Activated CD4-positive, alpha-beta T cell treated with anti-CD3 and anti-CD28 coated beads, Interleukin-2, amount 50 U/mL, for 24 hours (primary cell): Measurements from ENCODE around the gene NRGN.
A peak's percentile ranks its signal among the peaks of the same experiment; 100 is the strongest.
"Not testable (repeated sequence)": the region's sequence is repeated elsewhere in the genome, so short reads cannot be mapped to it uniquely, and the experiment has no call there.

Experiments used
- DNase-seq, 2 donors: peaks; one replicate each; pipeline ENCODE4 v3.0.0-alpha.2; 2020; ENCODE audit warnings: low read depth in 1 of 2, low spot score in 1 of 2

Gene NRGN

DNA sequence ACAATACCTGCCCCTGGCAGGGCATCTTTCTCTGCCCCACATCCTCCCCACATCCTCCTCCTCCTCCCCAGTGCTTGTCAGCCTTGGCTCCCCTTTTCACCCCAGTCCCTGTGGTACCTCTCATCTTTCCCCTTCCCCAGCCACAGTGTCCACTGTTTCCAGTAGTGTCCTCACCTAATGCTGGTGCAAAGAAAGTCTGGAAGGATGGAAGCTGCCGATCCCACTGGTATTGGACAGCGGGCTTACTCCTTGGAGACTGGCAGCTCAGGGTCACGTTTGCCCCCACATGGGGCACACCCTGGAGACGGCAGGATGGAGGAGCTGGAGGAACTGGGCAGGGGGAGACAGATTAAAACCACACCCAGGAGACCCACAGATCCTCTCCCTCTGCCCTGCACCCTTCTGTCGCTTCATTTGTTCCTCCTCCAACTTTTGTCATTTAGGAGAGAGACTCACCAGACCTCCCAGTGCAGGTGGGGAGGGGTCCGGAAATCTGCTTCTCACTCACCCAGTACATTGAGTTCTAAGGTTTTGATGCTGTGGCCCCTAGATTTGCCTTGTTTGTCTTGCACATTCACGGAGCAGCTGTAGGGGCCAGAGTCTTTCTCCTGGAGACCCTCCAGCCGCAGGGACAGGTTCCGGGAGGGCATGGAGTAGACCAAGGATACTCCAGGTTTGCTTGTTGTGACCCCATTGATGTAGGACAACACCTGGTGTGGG lies 16.5 kb downstream of the NRGN start:
- no peak for DNase-seq

DNA sequence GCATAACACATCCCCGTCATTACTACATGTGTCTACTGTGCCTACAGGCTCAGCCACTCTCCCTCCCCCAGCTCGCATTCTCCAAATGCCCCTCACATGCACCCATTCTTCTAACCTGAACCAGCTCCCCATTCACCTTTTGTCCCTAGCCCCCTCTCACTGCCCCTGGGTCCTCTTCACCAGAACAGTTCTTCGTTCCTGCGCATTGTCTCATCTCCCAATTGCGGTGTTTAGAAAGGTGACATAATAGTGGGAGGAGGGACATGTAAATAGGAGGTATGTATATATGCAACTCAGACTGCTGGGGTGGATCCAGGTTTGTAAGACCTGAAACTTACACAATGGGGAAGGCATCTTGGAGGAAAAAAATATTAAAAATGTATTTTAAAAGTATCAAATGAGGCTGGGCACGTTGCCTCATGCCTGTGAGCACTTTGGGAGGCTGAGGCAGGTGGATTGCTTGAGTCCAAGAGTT lies 17.0 kb downstream of the NRGN start:
- no peak for DNase-seq

DNA sequence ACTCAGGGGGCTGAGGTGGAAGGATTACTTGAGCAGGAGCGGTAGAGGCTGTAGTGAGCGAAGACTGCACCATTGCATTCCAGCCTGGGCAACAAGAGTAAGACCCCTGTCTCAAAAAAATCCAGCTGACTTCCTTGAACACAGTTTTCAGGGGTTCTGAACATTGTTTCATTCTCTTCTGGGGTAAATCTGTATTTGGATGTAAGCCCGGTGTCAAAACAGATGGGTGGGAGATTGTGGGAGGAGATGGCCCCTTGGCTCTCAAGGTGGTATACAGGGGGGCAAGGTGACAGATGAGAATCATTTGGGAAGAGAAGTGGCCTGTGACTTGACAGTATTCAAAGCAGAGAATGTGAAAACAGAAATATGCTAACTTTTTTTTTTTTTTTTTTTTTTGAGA lies 17.6 kb downstream of the NRGN start:
- no peak for DNase-seq

DNA sequence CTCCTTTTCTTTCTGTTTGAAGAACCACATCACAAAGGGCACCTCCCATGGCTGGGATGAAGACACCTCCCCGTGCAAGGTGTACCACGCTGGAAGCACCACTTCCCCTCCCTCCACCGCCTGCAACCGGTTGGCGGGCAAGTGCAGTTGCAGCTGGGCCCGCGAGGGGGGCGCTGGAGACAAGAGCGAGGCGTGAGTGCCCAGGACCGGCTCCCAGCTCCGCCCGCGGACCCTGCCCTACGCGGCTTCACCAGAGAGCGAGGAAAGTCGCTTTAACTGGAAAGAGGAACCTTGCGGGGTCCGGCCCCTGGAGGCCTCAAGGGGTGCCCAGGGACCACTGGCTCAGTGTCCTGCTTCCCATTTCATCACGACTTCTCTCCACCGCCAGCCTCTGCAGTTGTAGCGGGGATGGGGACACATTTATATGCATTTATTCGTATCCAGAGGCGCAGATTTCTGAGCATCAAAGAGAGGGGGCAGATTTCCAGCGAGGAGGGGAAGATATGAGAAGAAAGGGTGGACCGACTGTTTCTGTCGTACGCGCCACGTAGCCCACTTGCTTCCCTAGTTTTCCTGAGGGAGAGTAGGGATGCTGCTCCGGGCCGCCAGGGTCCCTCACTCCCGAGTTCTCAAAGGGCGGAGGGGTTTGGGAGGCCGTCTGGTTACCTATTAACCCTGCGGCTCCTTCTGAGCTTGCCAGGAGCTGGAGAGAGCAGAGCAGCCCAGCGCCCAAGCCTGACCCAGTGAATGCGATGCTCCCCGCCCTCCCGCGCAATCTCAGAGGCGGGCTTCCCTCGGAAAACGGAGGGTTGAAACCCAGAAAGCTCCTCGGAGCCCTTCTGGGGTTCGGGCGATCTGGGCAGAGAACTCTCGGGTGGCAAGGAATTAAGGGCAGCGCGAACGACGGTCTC lies 18.9 kb downstream of the NRGN start:
- peak in 1 of 2 donors; percentile 39 for DNase-seq

DNA sequence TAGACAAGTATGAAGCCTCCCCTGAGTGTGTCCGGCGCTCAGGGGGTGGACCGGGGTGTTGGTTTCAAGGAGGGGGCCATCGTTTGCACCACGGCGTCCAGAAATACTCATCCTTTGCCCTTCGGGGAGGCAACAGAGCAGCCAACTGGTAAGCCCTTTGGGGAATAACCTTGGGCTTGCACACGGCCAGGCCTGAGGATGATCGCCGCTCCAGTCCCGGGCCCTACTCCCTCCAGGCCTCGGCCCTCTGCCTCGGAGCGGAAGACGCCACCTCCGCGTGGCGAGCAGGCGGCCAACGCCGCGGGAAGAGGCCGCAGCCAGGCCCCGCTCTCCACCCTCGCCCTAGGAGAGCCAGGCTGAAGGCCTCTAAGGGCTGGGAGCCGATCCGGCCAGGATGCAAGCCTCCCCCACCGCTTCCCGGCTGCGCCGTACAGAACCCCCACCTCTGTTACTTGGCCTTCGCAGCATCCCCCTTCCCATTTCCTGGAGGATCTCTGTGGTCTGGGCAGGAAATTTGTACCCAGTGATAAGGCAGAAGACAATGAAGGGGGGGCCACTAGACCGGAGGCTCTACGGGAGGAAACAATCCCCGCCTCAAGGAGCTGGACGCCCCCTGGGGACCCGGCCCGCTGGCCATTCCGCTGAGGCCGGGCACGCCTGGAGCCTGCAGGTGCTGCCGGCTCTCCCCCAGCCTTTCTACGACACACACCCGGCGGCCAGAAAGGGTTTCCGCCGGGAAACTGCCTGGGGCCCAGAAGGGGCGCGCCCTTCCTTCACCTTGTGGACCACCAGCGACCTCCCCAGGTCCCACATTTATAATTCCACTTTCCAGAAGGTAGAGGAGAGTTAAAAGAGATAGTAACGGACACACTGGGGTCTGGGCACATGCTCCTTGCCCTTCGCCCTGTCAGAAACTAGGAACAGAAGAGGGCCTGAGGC lies 19.8 kb downstream of the NRGN start:
- DNase-seq, result no peak

DNA sequence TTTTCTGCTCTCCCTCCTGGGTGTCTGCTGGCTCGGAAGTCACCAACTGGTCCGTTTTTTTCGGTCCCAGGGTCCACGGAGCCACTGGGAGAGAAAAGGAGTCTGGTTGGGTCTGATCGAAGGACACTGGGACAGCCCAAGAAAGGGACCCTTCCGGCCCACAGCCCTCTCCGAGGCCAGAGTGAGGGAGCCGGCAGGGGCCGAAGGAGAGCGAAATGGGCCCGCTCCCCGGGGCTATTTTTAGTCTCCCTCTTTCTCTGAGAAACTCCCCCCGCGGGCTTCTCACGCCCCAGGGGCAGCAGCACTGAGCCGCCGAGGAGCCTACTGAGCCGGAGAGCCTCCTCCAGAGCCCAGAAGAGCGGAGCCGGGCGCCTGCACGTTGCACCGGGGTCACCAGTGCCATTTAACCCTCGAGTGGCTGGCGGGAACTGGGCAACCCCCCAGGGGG lies 20.5 kb downstream of the NRGN start:
- no peak for DNase-seq

DNA sequence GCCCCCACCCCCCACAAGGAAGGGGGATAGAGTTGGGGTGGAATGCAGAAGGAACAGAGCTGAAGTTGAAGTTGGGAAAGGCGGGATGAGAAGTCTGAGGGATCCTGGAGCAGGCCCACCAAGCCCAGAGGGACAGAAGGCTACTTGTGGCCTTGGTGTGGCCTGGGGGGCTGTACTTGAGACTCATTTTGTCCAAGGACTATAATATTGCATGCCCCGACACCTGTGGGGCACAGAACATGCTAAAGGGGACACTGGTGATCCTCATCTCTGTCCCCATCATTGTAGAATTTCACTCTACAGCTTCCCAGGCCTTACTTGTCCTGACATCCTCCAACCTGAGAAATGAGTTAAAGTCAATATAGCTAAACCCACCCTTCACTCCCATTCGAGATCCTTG lies 21.1 kb downstream of the NRGN start:
- DNase-seq, result no peak

DNA sequence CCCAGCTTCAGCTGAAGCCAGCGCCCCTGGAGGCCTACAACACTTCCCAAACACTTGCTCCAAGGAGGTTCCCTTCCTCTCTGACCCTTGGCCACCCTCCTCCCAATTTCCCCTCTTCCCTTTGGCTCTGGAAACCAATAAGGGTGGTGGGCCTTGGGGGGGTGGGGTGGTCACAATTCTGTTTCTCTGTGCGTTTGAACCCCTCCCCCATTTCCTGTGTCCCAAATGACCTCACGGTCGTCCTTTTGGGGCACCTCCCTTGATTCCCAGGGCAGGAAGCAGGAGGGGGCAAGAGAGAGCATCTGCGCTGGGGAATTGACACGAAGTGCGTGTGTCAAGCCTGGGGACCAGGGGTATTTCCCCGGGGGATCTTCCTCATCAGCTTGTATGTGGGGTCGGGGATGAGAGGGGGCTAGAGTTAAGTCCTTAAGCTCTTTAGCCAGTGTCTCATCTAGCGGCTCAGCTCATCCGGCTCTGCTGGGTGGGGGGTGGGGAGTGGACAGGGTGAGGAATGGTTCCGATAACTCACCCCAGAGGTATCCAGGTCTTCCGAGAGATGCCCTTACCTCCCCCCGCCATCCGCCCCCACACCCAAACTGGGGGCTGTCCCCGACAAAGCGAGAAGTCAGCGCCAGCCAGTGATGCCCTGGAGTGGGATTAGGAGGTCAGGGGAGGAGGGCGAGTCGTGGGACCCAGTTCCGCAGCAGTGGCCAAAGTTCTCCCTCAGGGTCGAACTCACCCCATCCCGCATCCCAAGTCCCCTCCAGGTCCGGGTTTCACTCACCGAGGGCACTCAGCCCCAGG lies 21.8 kb downstream of the NRGN start:
- no peak for DNase-seq

DNA sequence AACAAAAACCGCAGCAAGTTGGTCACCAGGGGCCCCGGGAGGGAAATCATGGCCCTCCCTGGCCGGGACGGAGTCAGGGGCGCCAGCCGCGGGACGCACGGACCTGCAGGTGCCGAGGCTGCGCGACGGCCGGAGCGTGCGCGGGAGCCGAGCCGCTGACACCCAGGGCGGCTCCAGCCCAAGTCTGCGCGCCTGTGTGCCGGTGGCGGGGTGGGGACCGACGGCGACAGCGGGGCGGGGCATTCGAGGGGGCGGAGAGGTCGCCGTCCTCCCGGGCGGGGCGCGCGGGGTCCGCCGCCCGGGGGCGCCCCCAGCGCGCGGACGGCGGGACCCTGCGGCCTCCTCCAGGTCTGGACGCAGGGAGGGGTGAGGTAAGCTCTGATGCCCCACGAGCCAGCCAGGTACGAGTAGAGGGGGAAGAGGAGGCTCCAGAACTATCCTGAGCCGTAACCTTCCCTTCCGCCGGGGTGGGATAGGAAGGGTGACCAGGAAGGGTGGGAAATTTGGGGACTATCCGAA lies 22.4 kb downstream of the NRGN start, which contains the start of gene ESAM:
TSS of gene ESAM (minus strand) at position 186 of the 519 bp plus-strand sequence. CDS start at position 50, 136 bp downstream.
- DNase-seq, result no peak

DNA sequence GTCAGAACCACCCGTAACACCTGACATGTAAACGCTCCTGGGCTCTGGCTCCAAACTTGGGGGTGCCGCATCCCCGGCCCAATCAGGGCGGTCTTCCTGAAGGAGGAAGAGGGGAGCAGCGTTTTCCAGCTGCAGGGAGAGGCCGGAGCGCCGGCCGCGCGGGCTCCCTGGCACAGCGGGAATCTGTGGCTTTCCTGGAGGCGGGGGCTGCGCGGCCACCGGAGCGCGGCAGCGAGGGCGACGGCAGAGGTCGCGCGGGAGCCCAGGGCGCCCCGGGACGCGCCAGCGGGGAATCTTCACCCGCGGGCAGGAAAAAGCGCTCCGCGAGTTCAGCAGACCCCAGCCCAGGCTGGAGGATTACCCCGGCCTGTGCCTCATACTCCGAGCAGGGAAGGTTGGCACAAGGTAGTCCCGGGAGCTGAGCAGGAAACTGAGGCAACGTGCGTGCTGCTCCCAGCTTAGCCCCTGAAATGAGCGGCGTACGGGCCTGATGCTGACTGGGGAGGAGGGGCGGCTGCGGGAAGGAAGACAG lies 22.9 kb downstream of the NRGN start:
- DNase-seq, result no peak

DNA sequence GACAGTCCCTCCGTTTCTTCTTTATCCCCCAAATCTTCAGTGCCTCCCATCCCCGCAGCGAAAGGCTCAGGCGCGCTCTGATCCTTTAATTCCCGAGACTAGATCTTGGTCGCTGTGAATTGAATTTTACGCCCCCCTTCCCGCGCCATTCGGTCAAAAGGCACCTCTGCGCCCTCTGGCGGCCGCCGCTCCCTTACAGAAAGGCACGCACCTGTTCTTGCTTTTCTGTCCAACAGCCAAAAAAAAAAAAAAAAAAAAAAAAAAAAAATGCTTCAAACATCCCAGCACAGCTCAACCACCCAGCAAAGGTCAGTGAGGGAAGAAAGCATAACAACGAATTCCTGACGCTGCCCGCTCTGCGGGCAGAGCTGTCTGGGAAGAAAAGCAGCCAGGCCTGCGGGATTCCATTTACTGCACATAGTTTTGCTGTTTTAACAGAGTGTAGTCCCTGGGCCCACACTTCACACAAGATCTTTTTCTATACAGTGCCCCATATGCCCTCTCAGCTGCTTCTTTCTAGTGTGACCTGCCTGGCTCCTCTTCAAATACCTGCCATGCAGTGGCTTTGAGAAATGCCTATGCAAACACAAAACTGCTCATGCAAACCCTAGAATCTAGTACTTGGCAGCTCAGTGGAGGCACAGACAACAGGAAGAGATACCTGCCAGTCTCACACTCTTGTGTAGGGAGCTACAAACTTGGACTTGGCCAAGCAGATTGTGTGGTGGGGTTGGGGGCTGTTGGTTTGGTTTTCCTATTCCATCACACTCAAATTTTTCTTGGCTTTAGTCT lies 23.6 kb downstream of the NRGN start:
- DNase-seq, result peak; percentile 76 to 79

DNA sequence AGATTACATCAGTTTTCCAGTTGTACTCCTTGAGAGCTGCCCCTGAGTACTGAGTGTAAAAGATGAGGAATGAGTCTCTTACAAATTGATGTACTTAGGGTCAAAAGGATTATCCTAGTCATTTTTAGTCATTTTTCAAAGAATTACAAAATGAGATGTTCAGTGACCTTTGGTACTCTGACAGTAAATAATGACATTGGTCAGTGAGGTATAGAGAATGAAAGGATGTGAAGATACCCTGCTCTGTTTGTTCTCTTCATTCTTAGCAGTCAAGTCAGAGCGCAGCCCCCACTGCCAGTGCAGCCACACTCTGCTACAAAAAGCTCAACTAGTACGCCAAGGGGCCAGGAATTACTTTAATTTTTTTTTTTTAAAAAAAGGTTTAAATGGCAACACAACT lies 26.4 kb downstream of the NRGN start:
- no peak for DNase-seq

DNA sequence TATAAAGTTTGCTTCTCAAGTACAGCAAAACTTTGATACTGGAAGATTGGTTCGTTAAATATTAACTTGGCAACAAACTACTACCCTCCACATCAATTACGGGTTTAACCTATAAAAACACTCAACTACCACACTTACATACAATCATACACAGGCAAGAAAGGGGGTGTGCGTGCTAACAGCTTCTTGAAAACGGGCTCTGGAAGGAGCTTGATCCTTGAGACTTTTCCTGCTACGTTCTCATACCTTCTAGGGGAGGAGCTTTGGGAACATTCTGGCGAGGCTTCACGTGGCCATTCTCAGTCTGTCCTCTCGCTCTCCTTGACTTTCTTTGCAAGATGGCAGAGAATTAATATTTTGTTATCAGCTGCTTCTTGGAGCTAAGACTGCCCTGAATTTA lies 29.2 kb downstream of the NRGN start:
- DNase-seq, result no peak

DNA sequence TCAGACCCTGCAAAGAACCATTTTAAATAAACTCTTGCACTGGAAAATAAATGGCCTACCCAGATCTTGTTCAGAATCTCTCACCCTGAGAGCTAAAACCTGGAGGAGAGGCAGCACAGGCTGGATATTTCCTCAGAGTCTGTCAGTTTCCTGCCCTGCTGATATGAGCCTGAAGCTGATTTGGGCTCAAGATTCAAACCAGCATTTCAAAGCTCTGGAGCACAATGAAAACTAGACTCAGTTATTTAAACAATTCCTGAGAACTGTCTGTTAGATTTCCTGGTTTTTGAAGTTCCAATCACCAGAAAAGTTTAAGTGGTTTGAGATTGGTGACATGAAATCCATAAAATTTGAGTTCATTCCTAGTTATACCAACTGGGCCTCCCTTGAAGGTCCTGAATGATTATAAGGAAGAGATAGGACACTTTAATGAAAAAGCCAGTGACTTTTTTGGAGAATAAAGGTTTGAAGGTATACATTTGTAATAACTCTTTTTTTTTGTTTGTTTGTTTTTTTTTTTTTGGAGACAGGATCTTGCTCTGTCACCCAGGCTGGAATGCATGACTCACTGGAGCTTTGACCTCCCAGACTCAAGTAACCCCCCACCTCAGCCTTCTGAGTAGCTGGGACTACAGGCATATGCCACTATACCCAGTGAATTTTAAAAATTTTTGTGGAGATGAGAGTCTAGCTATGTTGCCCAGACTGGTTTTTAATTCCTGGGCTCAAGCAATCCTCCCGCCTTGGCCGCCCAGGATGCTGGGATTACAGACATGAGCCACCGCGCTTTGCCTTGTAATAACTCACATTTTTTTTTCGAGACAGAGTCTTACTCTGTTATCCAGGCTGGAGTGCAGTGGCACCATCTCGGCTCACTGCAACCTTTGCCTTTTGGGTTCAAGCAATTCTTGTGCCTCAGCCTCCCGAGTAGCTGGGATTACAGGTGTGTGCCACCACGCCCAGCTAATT lies 30.3 kb downstream of the NRGN start:
- no peak for DNase-seq

DNA sequence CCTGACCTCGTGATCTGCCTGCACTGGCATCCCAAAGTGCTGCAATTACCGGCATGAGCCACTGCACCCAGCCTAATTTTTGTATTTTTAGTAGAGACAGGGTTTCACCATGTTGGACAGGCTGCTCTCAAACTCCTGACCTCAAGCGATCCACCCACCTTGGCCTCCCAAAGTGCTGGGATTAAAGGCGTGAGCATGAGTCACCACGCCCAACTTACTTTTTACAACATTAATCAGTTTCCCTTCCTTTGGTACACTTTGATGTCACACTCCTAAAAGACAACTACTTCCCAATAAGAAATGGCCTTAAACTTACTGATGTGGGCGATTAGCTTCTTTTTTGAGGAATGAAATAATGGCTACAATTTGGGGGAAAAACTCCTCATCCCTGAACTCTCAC lies 31.2 kb downstream of the NRGN start:
- not testable (repeated sequence) for DNase-seq

DNA sequence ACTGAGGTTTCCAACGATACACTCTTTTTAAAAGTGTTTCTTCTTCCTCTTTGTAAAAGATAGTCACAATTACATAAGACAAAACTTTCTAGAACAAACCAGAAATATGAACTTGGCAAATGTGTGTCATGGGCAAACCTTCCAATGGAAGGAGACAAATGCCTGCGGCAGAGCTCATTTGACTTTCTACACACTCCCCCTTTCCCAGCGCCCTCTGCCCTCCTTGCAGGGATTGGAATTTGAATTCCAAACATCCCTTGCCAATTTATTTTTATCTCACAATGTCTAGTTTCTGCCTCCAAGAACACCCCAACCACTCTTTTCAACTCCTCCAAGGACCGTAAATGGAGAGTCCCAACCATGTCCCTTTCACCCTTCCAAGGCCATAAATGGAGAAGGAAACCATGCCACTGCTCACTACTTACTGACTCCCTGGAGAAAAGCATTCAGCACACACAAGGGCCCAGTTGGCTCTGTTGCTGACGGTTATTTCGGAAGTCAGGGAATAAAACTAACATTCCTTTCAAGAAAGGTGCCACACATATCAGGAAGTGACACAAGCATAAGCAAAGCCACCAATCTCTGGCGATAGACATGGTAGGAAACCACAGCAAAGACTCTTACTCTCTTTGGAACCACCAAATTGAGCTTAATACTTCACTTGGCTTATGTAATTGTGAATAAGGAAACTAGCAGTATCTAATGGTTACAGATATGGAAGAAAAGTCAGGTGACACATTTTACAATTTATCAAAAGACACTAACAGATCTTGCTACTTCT lies 37.3 kb downstream of the NRGN start:
- DNase-seq, result no peak

DNA sequence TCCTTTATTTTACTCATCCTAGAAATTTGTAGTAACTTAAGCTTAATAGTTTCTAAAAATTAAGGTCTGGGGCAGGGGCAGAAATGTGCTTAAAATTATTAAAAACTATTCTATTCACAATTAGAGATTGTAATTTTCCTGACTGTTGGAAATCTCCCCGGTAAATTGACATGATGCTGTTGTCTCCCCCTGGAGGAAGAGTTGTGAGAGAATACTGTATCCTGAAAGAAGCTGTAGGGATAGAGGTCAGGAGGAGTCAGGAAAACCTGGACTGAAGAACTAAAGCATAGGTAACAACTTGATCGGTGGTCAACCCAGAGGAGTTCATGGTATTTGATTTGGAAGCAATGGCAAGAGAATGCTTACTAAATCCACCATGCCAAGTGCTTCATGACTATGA lies 38.5 kb downstream of the NRGN start:
- DNase-seq, result no peak
